Pericardium fibroblast (primary cell): ENCODE measurements around the gene DNAJC12. TPM values are rescaled to one million over a fixed set of nuclear protein-coding genes. Genes with fewer than 3 reads are reported as not detected.

ENCODE experiments used
- total RNA-seq: library from RNA; depleted of rRNA; stranded (reverse); fragments of >200 nt; gene quantifications from 2 replicates; pipeline ENCODE4 v1.2.3, GENCODE V29; 2015

Gene DNAJC12
- 9.9 and 12.8 TPM in 2 replicates for total RNA-seq

DNA sequence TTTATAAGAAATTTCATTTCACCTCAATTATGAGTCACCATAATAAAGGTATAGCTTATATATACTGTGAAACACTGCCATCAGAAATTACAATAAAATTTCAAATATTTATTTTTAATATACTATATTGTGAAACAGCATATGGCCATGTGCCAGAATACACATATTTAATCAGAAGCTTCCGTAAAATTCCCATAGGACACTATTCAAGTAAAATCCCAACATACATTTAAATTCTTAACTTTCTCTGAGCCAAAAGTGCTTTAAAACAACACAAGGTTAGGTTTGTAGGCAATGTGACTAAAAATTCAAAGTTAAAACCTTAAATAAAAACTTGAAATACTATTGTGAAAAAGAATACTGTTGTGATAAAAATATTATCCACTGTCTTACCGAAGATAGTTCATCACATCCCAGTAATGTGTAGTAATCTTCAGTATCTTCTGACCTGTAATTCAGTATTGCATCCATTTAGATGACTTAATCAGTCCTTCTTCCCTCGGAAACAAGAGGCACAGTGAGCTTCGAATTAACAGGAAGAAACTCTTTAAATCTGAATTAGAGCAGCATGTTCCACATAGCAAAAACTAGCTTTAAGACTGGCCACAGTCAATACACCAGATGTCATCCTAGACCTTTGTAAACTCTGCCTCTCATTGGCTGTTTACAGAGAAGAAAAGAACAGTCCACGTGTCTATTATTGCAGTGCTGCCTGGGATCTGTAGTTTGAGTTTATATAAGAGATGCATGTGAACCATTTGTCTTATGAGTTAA is at the start of gene DNAJC12:
Gene DNAJC12 (minus strand): TSS at position 648 of the 774 bp plus-strand sequence. CDS start 177 bp downstream, at position 471.

DNA sequence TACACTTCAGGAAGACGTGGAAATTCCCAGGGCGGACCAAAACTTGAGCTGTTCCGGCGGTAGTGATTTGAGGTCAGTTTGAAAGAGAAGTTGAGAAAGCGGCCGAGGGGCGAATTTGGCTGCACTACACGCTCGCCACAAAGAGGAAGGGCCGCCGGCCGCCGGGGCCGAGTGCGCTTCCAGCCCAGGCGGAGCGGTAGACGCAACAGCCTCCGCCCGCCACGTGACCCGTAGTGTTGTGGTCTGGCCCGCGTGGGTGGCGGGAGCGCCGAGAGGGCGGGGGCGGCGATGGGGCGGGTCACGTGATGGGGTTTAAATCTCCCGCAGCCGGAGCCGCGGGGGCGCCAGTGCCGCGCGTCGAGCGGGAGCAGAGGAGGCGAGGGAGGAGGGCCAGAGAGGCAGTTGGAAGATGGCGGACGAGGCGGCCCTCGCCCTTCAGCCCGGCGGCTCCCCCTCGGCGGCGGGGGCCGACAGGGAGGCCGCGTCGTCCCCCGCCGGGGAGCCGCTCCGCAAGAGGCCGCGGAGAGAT is 46.4 kb upstream of the DNAJC12 start, which contains the start of gene SIRT1:
Gene SIRT1 (plus strand): TSS at position 344 of the 529 bp plus-strand sequence. CDS start 66 bp downstream, at position 410.

Other genes starting within 250 kb of the DNAJC12 start
- gene CTNNA3, start 142.0 kb downstream of the DNAJC12 start, total RNA-seq = not detected in 2 replicates
- gene SIRT1, start 46.5 kb upstream of the DNAJC12 start, total RNA-seq = 7.9 and 10.6 TPM in 2 replicates
- 26.1 and 29.9 TPM in 2 replicates for gene HERC4, start 237.1 kb upstream of the DNAJC12 start, total RNA-seq